Measurements from ENCODE around the gene PRR35. TPM values are rescaled to one million over a fixed set of nuclear protein-coding genes. Genes with fewer than 3 reads are reported as not detected.

Gene PRR35
- total RNA-seq, 1 donor = 0.10 TPM

DNA sequence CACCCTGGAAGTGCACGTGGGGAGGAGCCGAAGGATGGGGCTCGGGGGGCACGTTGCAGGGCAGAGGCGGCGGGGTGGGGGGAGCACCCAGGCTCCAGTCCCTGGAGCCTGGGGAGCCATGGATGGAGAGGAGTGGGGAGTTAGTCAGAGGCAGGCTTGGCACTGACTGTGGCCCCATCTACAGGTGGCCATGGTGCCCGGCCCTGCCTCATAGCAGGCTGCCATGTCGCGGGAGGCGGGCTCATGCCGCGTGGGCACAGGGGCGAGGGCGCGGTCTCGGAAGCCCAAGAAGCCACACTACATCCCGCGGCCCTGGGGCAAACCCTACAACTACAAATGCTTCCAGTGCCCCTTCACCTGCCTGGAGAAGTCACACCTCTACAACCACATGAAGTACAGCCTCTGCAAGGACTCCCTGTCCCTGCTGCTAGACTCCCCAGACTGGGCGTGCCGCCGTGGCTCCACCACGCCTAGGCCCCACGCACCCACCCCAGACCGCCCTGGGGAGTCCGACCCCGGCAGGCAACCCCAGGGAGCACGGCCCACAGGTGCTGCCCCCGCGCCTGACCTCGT, 3.0 kb downstream of the PRR35 start:
- no peaks in the 10 kb centered on the region for H3K9me3 ChIP-seq (ENCODE audit: low read depth, low read length)
- no peak overlapping the region for H3K4me3 ChIP-seq (ENCODE audit: low read length)
- peaks cover 3% of the 10 kb centered on the region for H3K27me3 ChIP-seq (ENCODE audit: insufficient read depth, low read length)
- H3K4me1 ChIP-seq (ENCODE audit: insufficient read depth, low read length) = peaks cover 21% of the 10 kb centered on the region

GRCh38 chr16:564690-565418, 4.7 kb downstream of the PRR35 start:
- Histone ChIP-seq H3K27me3 (ENCODE audit: insufficient read depth, low read length) (no peaks in the 10 kb centered on the region), H3K4me1 (ENCODE audit: insufficient read depth, low read length) (peaks cover 33% of the 10 kb centered on the region), H3K4me3 (ENCODE audit: low read length) (no peak overlapping the region), H3K9me3 (ENCODE audit: low read depth, low read length) (no peaks in the 10 kb centered on the region)

- H3K27me3 ChIP-seq (ENCODE audit: insufficient read depth, low read length) = no peaks in the 10 kb centered on the region
- peaks cover 38% of the 10 kb centered on the region for H3K4me1 ChIP-seq (ENCODE audit: insufficient read depth, low read length)
- H3K4me3 ChIP-seq (ENCODE audit: low read length) = no peak overlapping the region
- H3K9me3 ChIP-seq (ENCODE audit: low read depth, low read length) = no peaks in the 10 kb centered on the region
Observed at GRCh38 chr16:565419-566330, 5.5 kb downstream of the PRR35 start.

GRCh38 chr16:566475-567372, 6.5 kb downstream of the PRR35 start, which contains the start of gene NHLRC4:
Gene NHLRC4 (plus strand): TSS chr16:567005. CDS start chr16:568048, 1,043 bp downstream.
- H3K9me3 ChIP-seq (ENCODE audit: low read depth, low read length) = no peaks in the 10 kb centered on the region
- H3K4me1 ChIP-seq (ENCODE audit: insufficient read depth, low read length) = peaks cover 44% of the 10 kb centered on the region
- H3K27me3 ChIP-seq (ENCODE audit: insufficient read depth, low read length) = no peaks in the 10 kb centered on the region
- H3K4me3 ChIP-seq (ENCODE audit: low read length) = no peak within 1 kb of the TSS

GRCh38 chr16:567373-568256, 7.4 kb downstream of the PRR35 start:
- no peaks in the 10 kb centered on the region for H3K9me3 ChIP-seq (ENCODE audit: low read depth, low read length)
- H3K4me1 ChIP-seq (ENCODE audit: insufficient read depth, low read length) = peaks cover 44% of the 10 kb centered on the region
- no peaks in the 10 kb centered on the region for H3K27me3 ChIP-seq (ENCODE audit: insufficient read depth, low read length)
- H3K4me3 ChIP-seq (ENCODE audit: low read length) = no peak overlapping the region

GRCh38 chr16:568401-569258, 8.4 kb downstream of the PRR35 start:
- H3K27me3 ChIP-seq (ENCODE audit: insufficient read depth, low read length) = no peaks in the 10 kb centered on the region
- no peaks in the 10 kb centered on the region for H3K9me3 ChIP-seq (ENCODE audit: low read depth, low read length)
- H3K4me3 ChIP-seq (ENCODE audit: low read length) = no peak overlapping the region
- H3K4me1 ChIP-seq (ENCODE audit: insufficient read depth, low read length) = peaks cover 44% of the 10 kb centered on the region

DNA sequence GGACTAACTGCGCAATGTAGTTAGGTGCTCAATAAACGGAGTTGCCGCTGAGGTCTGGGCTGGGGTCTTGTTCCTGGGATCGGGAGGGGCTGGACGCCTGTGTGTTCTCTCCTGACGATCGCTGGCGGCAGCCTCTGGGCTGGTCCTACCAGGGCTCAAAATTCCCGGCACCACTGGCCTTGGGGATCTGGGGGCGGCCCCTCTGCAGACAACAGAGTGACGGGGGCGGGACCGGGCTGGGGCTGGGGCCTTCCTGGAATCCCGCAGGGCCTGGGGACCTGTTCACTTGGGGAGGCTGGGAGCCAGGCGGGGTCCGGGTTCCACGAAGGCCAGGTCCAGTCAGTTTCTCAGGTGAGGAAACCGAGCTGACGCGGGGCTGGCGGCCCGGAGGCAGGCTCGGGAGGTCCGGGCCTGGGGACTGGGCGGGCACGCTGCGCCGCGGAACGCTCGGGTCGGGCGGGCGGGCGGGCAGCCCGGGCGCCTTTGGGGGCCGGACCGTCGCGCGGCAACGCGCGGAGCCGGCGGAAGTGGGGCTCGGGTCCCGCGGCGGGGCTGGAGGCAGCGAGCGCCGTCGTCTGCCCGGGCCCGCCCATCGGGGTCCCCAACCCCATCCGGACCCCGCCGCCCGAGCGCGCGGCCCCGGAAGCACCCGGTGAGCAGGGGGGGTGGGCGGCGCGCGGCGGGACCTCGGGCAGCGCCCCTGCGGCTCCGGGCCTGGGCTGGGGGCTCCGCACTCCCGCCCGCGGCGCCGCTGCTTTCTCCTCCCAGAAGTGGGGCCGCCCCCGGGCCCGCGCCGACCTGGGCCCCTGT, 9.5 kb downstream of the PRR35 start, which contains the start of gene PIGQ:
Gene PIGQ, plus strand, starts transcription at position 524 of the 810 bp plus-strand sequence. CDS start 4,107 bp downstream, outside the sequence.
- H3K4me3 ChIP-seq (ENCODE audit: low read length) = peak within 1 kb of the TSS; percentile 66
- H3K9me3 ChIP-seq (ENCODE audit: low read depth, low read length) = no peaks in the 10 kb centered on the region
- H3K4me1 ChIP-seq (ENCODE audit: insufficient read depth, low read length) = peaks cover 44% of the 10 kb centered on the region
- H3K27me3 ChIP-seq (ENCODE audit: insufficient read depth, low read length) = no peaks in the 10 kb centered on the region

DNA sequence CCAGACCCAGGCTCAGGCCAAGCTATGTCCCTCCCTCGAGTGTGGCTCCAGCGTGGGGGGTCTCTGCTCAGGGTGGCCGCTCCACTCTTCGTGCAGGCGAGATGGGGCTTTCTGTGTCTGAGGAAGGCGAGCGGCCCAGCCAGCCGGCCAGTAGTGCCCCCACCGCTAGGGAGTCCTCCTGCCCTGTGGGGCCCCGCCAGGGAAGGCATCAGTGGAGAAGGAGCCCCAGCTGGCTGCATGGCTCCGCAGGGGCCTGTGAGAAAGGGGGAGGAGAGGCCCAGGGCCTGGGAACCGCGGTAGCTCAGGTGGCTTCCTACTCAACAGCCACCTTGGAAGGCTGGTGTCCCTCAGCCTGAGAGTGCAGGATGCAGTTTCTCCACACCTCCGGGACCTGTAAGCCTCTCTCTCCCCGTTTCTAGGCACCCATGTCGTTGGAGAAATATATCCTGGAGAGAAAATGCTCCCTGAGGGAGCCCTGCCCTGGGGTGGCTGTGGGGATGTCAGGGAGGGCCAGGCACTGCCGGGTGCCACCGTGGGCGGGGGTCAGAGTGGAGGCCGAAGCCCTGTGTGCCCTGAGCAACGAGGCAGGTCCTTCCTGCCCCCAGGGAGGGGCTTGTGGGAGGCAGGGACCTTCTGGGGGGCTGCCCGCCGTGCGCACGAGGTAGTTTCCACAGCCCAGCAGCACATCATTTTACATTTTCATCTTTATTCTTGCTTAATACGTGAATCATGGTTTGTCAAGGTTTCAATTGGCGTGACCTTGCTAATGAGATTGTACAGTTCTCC, 12.9 kb downstream of the PRR35 start:
- Histone ChIP-seq H3K9me3 (ENCODE audit: low read depth, low read length) (no peaks in the 10 kb centered on the region), H3K4me3 (ENCODE audit: low read length) (no peak overlapping the region), H3K4me1 (ENCODE audit: insufficient read depth, low read length) (peaks cover 24% of the 10 kb centered on the region), H3K27me3 (ENCODE audit: insufficient read depth, low read length) (no peaks in the 10 kb centered on the region)

GRCh38 chr16:574021-574760, 14.0 kb downstream of the PRR35 start:
- H3K9me3 ChIP-seq (ENCODE audit: low read depth, low read length) = no peaks in the 10 kb centered on the region
- peaks cover 13% of the 10 kb centered on the region for H3K4me1 ChIP-seq (ENCODE audit: insufficient read depth, low read length)
- H3K4me3 ChIP-seq (ENCODE audit: low read length) = no peak overlapping the region
- no peaks in the 10 kb centered on the region for H3K27me3 ChIP-seq (ENCODE audit: insufficient read depth, low read length)

- Histone ChIP-seq H3K9me3 (ENCODE audit: low read depth, low read length) (no peaks in the 10 kb centered on the region), H3K27me3 (ENCODE audit: insufficient read depth, low read length) (no peaks in the 10 kb centered on the region), H3K4me3 (ENCODE audit: low read length) (no peak overlapping the region), H3K4me1 (ENCODE audit: insufficient read depth, low read length) (peaks cover 7% of the 10 kb centered on the region)
Observed at GRCh38 chr16:575354-576196, 15.4 kb downstream of the PRR35 start.
